Measurements from ENCODE around the gene PLEKHM3. TPM values are rescaled to one million over a fixed set of nuclear protein-coding genes. Genes with fewer than 3 reads are reported as not detected.

The PLEKHM3 gene
- total RNA-seq, 1 donor = 23.5 TPM

DNA sequence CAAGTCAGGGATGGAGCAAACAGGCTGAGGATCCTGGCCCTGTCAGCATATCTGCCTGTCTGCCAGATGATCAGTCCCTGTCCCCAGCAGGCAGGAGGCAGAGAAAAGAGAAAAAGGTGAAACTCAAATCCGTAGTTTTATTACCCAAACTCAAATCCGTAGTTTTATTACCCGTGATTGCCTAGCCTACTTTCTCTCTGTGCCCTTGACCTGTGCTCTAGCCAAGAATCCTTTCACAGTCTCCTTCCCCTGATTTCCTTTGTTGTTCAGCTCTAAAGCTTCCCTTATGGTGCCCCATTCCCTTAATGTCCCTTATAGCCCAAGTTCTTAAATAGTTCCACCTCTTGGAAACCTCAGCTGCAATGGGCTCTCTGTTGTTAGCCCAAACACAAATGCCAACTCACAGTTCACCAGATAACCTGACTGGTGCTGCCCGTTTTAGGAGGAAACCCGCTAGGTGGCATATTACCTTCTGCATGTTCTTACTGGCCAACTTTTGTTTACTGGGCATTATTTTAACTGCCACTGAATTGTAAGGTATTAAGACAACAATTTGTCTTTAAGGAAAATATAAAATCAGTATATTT is 130.0 kb downstream of the PLEKHM3 start:
- TF ChIP-seq, protein P1, sequence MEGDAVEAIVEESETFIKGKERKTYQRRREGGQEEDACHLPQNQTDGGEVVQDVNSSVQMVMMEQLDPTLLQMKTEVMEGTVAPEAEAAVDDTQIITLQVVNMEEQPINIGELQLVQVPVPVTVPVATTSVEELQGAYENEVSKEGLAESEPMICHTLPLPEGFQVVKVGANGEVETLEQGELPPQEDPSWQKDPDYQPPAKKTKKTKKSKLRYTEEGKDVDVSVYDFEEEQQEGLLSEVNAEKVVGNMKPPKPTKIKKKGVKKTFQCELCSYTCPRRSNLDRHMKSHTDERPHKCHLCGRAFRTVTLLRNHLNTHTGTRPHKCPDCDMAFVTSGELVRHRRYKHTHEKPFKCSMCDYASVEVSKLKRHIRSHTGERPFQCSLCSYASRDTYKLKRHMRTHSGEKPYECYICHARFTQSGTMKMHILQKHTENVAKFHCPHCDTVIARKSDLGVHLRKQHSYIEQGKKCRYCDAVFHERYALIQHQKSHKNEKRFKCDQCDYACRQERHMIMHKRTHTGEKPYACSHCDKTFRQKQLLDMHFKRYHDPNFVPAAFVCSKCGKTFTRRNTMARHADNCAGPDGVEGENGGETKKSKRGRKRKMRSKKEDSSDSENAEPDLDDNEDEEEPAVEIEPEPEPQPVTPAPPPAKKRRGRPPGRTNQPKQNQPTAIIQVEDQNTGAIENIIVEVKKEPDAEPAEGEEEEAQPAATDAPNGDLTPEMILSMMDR (IDR thresholded peaks at IDR 0.05; ENCODE audit: extremely low read depth, low read depth, low read length) = no peak
- H3K4me1 ChIP-seq (ENCODE audit: insufficient read depth, low read length) = peaks cover 29% of the 10 kb centered on the region
- H3K36me3 ChIP-seq (ENCODE audit: insufficient read depth, low read length) = no peaks in the 10 kb centered on the region
- no peak overlapping the region for H3K4me3 ChIP-seq (ENCODE audit: insufficient read depth, low read length)
- no peak overlapping the region for H3K4me2 ChIP-seq (ENCODE audit: insufficient read depth, low read length)
- H3K27me3 ChIP-seq (ENCODE audit: insufficient read depth, low read length) = no peaks in the 10 kb centered on the region
- no peaks in the 10 kb centered on the region for H4K20me1 ChIP-seq (ENCODE audit: insufficient read depth, low read length)
- DNase-seq (ENCODE audit: insufficient read length, low spot score, missing footprints) = no peak
- H2AFZ ChIP-seq (ENCODE audit: low read length) = no peak overlapping the region
- no peak overlapping the region for H3K27ac ChIP-seq (ENCODE audit: low read depth, low read length)
- H3K79me2 ChIP-seq (ENCODE audit: insufficient read depth, low read length) = no peaks in the 10 kb centered on the region
- H3K9me3 ChIP-seq (ENCODE audit: low read depth, low read length) = no peaks in the 10 kb centered on the region

- peak overlapping the region; percentile 39 for H3K27ac ChIP-seq (ENCODE audit: low read depth, low read length)
- no peaks in the 10 kb centered on the region for H3K36me3 ChIP-seq (ENCODE audit: insufficient read depth, low read length)
- H3K9me3 ChIP-seq (ENCODE audit: low read depth, low read length) = no peaks in the 10 kb centered on the region
- H3K79me2 ChIP-seq (ENCODE audit: insufficient read depth, low read length) = no peaks in the 10 kb centered on the region
- DNase-seq (ENCODE audit: insufficient read length, low spot score, missing footprints) = peak; percentile 54
- H4K20me1 ChIP-seq (ENCODE audit: insufficient read depth, low read length) = no peaks in the 10 kb centered on the region
- H3K27me3 ChIP-seq (ENCODE audit: insufficient read depth, low read length) = no peaks in the 10 kb centered on the region
- peaks cover 24% of the 10 kb centered on the region for H3K4me1 ChIP-seq (ENCODE audit: insufficient read depth, low read length)
- H3K4me3 ChIP-seq (ENCODE audit: insufficient read depth, low read length) = peak overlapping the region; percentile 37
- H2AFZ ChIP-seq (ENCODE audit: low read length) = peak overlapping the region; percentile 49
- TF ChIP-seq, protein P1 (IDR thresholded peaks at IDR 0.05; ENCODE audit: extremely low read depth, low read depth, low read length) = no peak
- H3K4me2 ChIP-seq (ENCODE audit: insufficient read depth, low read length) = peak overlapping the region; percentile 63
Measured at GRCh38 chr2:207892716-207893402, 132.5 kb downstream of the PLEKHM3 start.

GRCh38 chr2:207891086-207891844 is 134.1 kb downstream of the PLEKHM3 start:
- Histone ChIP-seq H2AFZ (ENCODE audit: low read length) (no peak overlapping the region), H3K4me1 (ENCODE audit: insufficient read depth, low read length) (peaks cover 20% of the 10 kb centered on the region), H3K4me3 (ENCODE audit: insufficient read depth, low read length) (no peak overlapping the region), H3K79me2 (ENCODE audit: insufficient read depth, low read length) (no peaks in the 10 kb centered on the region), H3K9me3 (ENCODE audit: low read depth, low read length) (no peaks in the 10 kb centered on the region), H4K20me1 (ENCODE audit: insufficient read depth, low read length) (no peaks in the 10 kb centered on the region), H3K27me3 (ENCODE audit: insufficient read depth, low read length) (no peaks in the 10 kb centered on the region), H3K36me3 (ENCODE audit: insufficient read depth, low read length) (no peaks in the 10 kb centered on the region), H3K27ac (ENCODE audit: low read depth, low read length) (no peak overlapping the region), H3K4me2 (ENCODE audit: insufficient read depth, low read length) (no peak overlapping the region)
- TF ChIP-seq, protein P1 (IDR thresholded peaks at IDR 0.05; ENCODE audit: extremely low read depth, low read depth, low read length) = no peak
- no peak for DNase-seq (ENCODE audit: insufficient read length, low spot score, missing footprints)

- H3K27ac ChIP-seq (ENCODE audit: low read depth, low read length) = no peak overlapping the region
- peaks cover 6% of the 10 kb centered on the region for H3K4me1 ChIP-seq (ENCODE audit: insufficient read depth, low read length)
- no peak overlapping the region for H3K4me3 ChIP-seq (ENCODE audit: insufficient read depth, low read length)
- H4K20me1 ChIP-seq (ENCODE audit: insufficient read depth, low read length) = no peaks in the 10 kb centered on the region
- no peaks in the 10 kb centered on the region for H3K36me3 ChIP-seq (ENCODE audit: insufficient read depth, low read length)
- H3K4me2 ChIP-seq (ENCODE audit: insufficient read depth, low read length) = no peak overlapping the region
- TF ChIP-seq, protein P1 (IDR thresholded peaks at IDR 0.05; ENCODE audit: extremely low read depth, low read depth, low read length) = no peak
- no peak overlapping the region for H2AFZ ChIP-seq (ENCODE audit: low read length)
- DNase-seq (ENCODE audit: insufficient read length, low spot score, missing footprints) = no peak
- H3K9me3 ChIP-seq (ENCODE audit: low read depth, low read length) = no peaks in the 10 kb centered on the region
- no peaks in the 10 kb centered on the region for H3K79me2 ChIP-seq (ENCODE audit: insufficient read depth, low read length)
- no peaks in the 10 kb centered on the region for H3K27me3 ChIP-seq (ENCODE audit: insufficient read depth, low read length)
Measured at GRCh38 chr2:207887500-207887899, 137.8 kb downstream of the PLEKHM3 start.
